ENCODE results near the gene BBS12.

GRCh38 chr4:122700178-122700725 lies 32.3 kb upstream of the BBS12 start:
- TF ChIP-seq POLR2AphosphoS5 (IDR thresholded peaks at IDR 0.05) (peak; percentile 83), CTCF (IDR thresholded peaks at IDR 0.05) (no peak), POLR2A (IDR thresholded peaks at IDR 0.05) (no peak)

Data from prostate gland (tissue), 2 donors.